ENCODE measurements around the gene LDHB. TPM values are rescaled to one million over a fixed set of nuclear protein-coding genes. Genes with fewer than 3 reads are reported as not detected.
"Not testable (repeated sequence)": the region's sequence is repeated elsewhere in the genome, so short reads cannot be mapped to it uniquely, and the experiment has no call there.

LDHB gene
- total RNA-seq, 2 donors from 2014 or later = 89.6 to 165 TPM

DNA sequence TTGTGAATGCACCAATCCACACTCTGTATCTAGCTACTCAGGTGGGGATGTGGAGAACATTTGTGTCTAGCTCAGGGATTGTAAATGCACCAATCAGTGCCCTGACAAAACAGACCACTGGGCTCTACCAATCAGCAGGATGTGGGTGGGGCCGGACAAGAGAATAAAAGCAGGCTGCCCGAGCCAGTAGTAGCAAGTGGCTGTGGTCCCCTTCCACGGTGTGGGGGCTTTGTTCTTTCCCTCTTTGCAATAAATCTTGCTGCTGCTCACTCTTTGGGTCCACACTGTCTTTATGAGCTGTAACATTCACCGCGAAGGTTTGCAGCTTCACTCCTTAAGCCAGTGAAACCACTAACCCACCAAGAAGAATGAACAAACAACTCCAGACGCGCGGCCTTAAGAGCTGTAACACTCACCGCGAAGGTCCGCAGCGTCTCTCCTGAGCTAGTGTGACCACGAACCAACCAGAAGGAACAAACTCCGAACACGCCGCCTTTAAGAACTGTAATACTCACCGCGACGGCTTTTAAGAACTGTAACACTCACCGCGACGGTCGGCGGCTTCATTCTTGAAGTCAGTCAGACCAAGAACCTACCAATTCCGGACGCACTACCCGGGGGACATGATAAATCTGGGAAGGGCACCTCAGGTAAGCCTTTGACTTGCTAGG, 4.6 kb upstream of the LDHB start:
- H3K9me3 ChIP-seq = no peaks in the 10 kb centered on the region
- H3K27ac ChIP-seq = no peak overlapping the region
- no peaks in the 10 kb centered on the region for H3K36me3 ChIP-seq
- H3K27me3 ChIP-seq (replicated peaks; ENCODE audit: insufficient read depth) = no peaks in the 10 kb centered on the region
- no peak for DNase-seq (ENCODE audit: low spot score)
- H3K4me1 ChIP-seq (ENCODE audit: control insufficient read depth in 1 of 2, low read depth in 2 of 2) = peaks cover 0 to 6% of the 10 kb centered on the region in 2 donors
- ATAC-seq (ENCODE audit: insufficient number of reproducible peaks, low FRiP score, low read depth) = no peak
- TF ChIP-seq, protein P1, sequence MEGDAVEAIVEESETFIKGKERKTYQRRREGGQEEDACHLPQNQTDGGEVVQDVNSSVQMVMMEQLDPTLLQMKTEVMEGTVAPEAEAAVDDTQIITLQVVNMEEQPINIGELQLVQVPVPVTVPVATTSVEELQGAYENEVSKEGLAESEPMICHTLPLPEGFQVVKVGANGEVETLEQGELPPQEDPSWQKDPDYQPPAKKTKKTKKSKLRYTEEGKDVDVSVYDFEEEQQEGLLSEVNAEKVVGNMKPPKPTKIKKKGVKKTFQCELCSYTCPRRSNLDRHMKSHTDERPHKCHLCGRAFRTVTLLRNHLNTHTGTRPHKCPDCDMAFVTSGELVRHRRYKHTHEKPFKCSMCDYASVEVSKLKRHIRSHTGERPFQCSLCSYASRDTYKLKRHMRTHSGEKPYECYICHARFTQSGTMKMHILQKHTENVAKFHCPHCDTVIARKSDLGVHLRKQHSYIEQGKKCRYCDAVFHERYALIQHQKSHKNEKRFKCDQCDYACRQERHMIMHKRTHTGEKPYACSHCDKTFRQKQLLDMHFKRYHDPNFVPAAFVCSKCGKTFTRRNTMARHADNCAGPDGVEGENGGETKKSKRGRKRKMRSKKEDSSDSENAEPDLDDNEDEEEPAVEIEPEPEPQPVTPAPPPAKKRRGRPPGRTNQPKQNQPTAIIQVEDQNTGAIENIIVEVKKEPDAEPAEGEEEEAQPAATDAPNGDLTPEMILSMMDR (IDR thresholded peaks at IDR 0.05) = no peak
- no peak overlapping the region for H3K4me3 ChIP-seq

DNA sequence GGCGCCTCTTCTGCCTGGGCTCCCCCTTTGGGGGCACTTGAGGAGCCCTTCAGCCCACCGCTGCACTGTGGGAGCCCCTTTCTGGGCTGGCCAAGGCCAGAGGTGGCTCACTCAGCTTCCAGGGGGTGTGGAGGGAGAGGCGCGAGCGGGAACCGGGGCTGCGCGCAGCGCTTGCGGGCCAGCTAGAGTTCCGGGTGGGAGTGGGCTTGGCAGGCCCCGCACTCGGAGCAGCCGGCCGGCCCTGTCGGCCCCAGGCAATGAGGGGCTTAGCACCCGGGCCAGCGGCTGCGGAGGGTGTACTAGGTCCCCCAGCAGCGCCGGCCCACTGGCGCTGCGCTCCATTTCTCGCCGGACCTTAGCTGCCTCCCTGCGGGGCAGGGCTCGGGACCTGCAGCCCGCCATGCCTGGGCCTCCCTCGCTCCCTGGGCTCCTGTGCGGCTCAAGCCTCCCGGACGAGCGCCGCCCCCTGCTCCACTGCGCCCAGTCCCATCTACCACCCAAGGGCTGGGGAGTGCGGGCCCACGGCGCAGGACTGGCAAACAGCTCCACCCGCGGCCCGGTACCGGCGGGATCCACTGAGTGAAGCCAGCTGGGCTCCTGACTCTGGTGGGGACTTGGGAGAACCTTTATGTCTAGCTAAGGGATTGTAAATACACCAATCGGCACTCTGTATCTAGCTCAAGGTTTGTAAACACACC, 3.9 kb upstream of the LDHB start:
- not testable (repeated sequence) for H3K36me3 ChIP-seq; H3K4me1 ChIP-seq (ENCODE audit: control insufficient read depth in 1 of 2, low read depth in 2 of 2); H3K27ac ChIP-seq; H3K4me3 ChIP-seq; H3K9me3 ChIP-seq; DNase-seq (ENCODE audit: low spot score); ATAC-seq (ENCODE audit: insufficient number of reproducible peaks, low FRiP score, low read depth); H3K27me3 ChIP-seq (replicated peaks; ENCODE audit: insufficient read depth)

DNA sequence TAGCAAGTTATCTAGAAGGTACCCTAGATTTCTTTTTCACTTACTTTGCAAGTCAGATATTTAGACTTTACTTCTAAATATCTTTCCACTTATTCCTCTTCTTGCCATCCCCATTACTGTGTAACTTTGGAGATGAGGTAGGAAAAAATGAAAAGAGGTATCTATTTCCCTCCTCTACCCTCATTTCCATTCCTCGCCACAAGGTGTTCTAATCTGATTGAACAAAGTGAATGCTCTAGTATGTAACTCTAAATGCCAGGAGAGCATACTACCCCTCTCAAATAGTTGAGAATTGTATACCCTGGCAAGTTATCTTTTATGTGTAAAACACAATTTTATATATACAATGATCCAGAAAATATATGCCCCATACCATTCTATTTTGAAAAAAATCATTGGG, 1.7 kb upstream of the LDHB start:
- Histone ChIP-seq H3K4me3 (no peak overlapping the region), H3K27me3 (replicated peaks; ENCODE audit: insufficient read depth) (no peaks in the 10 kb centered on the region), H3K36me3 (no peaks in the 10 kb centered on the region), H3K27ac (no peak overlapping the region), H3K4me1 (ENCODE audit: control insufficient read depth in 1 of 2, low read depth in 2 of 2) (peaks cover 8 to 21% of the 10 kb centered on the region in 2 donors), H3K9me3 (no peaks in the 10 kb centered on the region)
- no peak for DNase-seq (ENCODE audit: low spot score)
- ATAC-seq (ENCODE audit: insufficient number of reproducible peaks, low FRiP score, low read depth) = no peak
- TF ChIP-seq, protein P1 (IDR thresholded peaks at IDR 0.05) = no peak

DNA sequence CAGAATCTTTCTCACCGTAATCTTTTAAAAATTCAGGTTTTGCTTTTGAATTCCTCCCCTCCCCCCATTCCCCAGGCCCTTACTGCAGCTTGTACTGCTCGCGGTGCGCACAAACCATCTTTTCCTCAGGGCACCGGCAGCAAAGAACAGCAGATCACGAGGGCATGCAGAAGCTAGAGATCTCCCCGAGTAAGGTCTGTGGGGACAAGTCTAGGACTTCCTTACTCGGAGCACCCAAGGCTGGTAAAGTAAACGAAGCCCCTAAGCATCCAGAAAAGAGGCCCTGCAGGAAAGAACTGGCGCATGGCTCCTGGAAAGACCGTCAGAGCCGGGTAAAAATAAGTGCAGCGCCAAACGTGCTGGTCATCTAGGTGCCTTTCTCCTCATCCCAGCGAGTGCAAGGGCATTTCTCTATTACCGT, 727 bp downstream of the LDHB start:
- peak; percentile 17 for ATAC-seq (ENCODE audit: insufficient number of reproducible peaks, low FRiP score, low read depth)
- Histone ChIP-seq H3K27me3 (replicated peaks; ENCODE audit: insufficient read depth) (no peaks in the 10 kb centered on the region), H3K9me3 (no peaks in the 10 kb centered on the region), H3K36me3 (peaks cover 14% of the 10 kb centered on the region), H3K27ac (peak overlapping the region; percentile 89 to 91), H3K4me1 (ENCODE audit: control insufficient read depth in 1 of 2, low read depth in 2 of 2) (peaks cover 8 to 26% of the 10 kb centered on the region in 2 donors), H3K4me3 (peak overlapping the region; percentile 99)
- TF ChIP-seq, protein P1 (IDR thresholded peaks at IDR 0.05) = no peak
- no peak for DNase-seq (ENCODE audit: low spot score)

DNA sequence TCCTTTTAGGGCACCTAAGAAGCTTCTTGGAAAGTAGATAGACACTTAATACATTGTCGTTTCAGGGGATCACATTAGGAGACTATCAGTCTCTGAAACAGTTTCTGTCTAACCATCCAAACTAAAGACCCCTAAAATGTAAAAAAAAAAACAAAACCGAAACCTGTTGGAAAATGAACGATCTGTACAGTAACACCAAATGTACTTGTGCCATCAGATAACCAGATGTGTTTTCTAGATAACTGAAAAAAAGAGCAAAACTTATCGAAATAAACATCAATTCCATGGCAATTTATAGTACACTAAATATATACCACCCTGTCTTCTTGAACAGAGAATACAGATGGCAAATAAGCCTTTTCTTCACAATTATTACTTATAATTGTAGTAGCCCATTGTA, 2.1 kb downstream of the LDHB start:
- Histone ChIP-seq H3K36me3 (peaks cover 20% of the 10 kb centered on the region), H3K27ac (no peak overlapping the region), H3K27me3 (replicated peaks; ENCODE audit: insufficient read depth) (no peaks in the 10 kb centered on the region), H3K4me1 (ENCODE audit: control insufficient read depth in 1 of 2, low read depth in 2 of 2) (peaks cover 8 to 26% of the 10 kb centered on the region in 2 donors), H3K9me3 (no peaks in the 10 kb centered on the region), H3K4me3 (peak overlapping the region; percentile 99)
- no peak for DNase-seq (ENCODE audit: low spot score)
- TF ChIP-seq, protein P1 (IDR thresholded peaks at IDR 0.05) = no peak
- ATAC-seq (ENCODE audit: insufficient number of reproducible peaks, low FRiP score, low read depth) = no peak

Measured in thoracic aorta (tissue), 2 donors.